ENCODE data around the gene GOLGA6A. TPM values are rescaled to one million over a fixed set of nuclear protein-coding genes. Genes with fewer than 3 reads are reported as not detected.

The GOLGA6A gene
- total RNA-seq, 2 experiments from 2014 or later: 0.63 to 0.76 TPM

DNA sequence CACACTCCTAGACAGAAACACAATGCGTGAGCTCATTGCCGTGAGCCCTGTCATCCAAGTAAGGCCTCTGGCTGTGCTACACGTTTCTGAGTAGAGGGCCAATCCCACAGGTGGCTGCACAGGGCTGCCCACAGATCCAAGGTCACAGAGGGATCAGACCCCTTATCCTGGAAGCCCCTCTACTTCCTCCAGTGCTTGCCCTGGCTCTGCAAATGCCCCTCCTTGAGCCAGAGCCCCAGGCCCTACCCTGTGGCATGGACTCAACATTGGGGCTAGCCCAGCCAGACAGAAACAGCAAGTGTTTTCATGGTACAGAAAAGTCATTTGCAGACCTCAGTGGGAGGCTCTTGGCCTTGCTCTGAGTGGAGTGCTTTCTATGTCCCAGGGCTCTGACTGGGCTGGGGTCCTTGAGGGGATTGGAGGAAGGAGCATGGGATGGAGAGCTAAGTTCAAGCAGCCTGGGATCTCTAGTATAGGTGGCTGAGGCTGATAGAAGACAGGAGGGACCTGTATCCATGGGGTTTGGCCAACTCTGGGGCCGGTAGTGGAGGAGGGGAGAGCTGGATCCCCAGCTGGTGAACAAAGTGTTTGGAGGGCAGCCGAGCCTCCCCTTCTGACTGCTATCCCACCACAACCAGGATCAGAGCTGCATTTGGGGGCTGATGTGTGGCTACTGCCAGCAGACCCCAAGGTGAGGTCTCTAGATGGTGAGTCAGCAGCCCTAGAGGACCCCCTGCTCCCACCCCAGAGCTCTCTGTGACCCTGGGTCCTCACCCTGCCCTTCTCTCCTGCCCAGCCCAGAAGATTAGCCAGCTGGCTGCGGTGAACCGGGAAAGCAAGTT lies 38.7 kb downstream of the GOLGA6A start:
- Histone ChIP-seq H3K4me2 (ENCODE audit: low read length) (no peak overlapping the region), H4K20me1 (ENCODE audit: insufficient read depth, low read length) (no peaks in the 10 kb centered on the region), H3K4me3 (ENCODE audit: low read depth, low read length, poor library complexity, severe bottlenecking) (no peak overlapping the region), H3K27ac (ENCODE audit: low read depth, low read length, poor library complexity, severe bottlenecking) (no peak overlapping the region), H2AFZ (ENCODE audit: low read length) (no peak overlapping the region), H3K79me2 (ENCODE audit: insufficient read depth, low read depth, low read length) (no peaks in the 10 kb centered on the region), H3K4me1 (ENCODE audit: insufficient read depth, low read length, poor library complexity, severe bottlenecking) (no peaks in the 10 kb centered on the region), H3K9me2 (ENCODE audit: insufficient read depth, low read length) (no peaks in the 10 kb centered on the region), H3K9me3 (ENCODE audit: low read length) (no peaks in the 10 kb centered on the region), H3K36me3 (ENCODE audit: insufficient read depth, low read length) (no peaks in the 10 kb centered on the region)
- no peak for DNase-seq (ENCODE audit: low spot score)
- TF ChIP-seq, protein P1, sequence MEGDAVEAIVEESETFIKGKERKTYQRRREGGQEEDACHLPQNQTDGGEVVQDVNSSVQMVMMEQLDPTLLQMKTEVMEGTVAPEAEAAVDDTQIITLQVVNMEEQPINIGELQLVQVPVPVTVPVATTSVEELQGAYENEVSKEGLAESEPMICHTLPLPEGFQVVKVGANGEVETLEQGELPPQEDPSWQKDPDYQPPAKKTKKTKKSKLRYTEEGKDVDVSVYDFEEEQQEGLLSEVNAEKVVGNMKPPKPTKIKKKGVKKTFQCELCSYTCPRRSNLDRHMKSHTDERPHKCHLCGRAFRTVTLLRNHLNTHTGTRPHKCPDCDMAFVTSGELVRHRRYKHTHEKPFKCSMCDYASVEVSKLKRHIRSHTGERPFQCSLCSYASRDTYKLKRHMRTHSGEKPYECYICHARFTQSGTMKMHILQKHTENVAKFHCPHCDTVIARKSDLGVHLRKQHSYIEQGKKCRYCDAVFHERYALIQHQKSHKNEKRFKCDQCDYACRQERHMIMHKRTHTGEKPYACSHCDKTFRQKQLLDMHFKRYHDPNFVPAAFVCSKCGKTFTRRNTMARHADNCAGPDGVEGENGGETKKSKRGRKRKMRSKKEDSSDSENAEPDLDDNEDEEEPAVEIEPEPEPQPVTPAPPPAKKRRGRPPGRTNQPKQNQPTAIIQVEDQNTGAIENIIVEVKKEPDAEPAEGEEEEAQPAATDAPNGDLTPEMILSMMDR (conservative IDR thresholded peaks at IDR 0.05; ENCODE audit: low read length): no peak
- TF ChIP-seq EZH2phosphoT487 (IDR thresholded peaks at IDR 0.05; ENCODE audit: borderline replicate concordance, low read depth, low read length): no peak
- BruUV-seq (replicated peaks): no TSS peak
- CTCF ChIA-PET (ENCODE audit: unreplicated experiment): no interaction called here
- POLR2A ChIA-PET: no interaction called here
- intact Hi-C loops (cut with micrococcal nuclease; ENCODE audit: unreplicated experiment): no loop called here

DNA sequence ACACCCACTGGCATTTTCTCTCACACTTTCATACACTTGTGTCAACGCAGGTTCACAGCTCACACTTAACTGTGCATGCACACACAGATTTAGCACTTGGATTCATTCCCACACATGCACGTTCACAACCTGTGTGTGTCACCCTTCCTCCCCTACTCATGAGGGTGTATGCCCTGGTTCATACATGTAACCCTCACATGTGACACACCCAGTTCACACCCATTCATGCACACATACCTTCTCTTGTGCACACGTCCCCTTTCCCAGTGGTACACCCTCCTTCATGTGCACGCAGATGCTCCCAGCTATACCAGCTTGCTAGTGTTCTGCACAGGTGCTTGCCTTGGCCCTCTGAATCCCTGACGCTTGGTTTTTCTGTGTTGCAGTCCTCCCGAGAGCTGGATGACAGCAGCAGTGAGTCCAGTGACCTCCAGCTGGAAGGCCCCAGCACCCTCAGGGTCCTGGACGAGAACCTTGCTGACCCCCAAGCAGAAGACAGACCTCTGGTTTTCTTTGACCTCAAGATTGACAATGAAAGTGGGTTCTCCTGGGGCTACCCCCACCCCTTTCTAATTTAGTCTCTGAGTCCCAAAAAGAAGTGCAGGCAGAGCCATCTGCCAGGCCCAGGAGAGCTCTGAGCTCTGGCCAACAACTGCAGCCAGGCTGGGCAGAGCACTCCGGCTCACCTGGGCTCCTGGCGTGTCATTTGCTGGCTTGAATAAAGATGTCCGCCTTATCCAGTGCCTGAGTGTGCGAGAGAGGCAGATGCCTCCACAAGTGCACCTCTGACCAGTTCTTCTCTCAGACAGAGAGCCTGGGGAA lies 39.5 kb downstream of the GOLGA6A start:
- H3K79me2 ChIP-seq (ENCODE audit: insufficient read depth, low read depth, low read length): no peaks in the 10 kb centered on the region
- H3K4me1 ChIP-seq (ENCODE audit: insufficient read depth, low read length, poor library complexity, severe bottlenecking): no peaks in the 10 kb centered on the region
- no peaks in the 10 kb centered on the region for H3K9me2 ChIP-seq (ENCODE audit: insufficient read depth, low read length)
- H3K4me2 ChIP-seq (ENCODE audit: low read length): no peak overlapping the region
- no peak overlapping the region for H3K27ac ChIP-seq (ENCODE audit: low read depth, low read length, poor library complexity, severe bottlenecking)
- no peaks in the 10 kb centered on the region for H3K9me3 ChIP-seq (ENCODE audit: low read length)
- ChIA-PET CTCF (ENCODE audit: unreplicated experiment) (no interaction called here), POLR2A (no interaction called here)
- intact Hi-C loops (cut with micrococcal nuclease; ENCODE audit: unreplicated experiment): no loop called here
- no TSS peak for BruUV-seq (replicated peaks)
- H3K36me3 ChIP-seq (ENCODE audit: insufficient read depth, low read length): no peaks in the 10 kb centered on the region
- no peak overlapping the region for H3K4me3 ChIP-seq (ENCODE audit: low read depth, low read length, poor library complexity, severe bottlenecking)
- TF ChIP-seq, protein P1 (conservative IDR thresholded peaks at IDR 0.05; ENCODE audit: low read length): no peak
- TF ChIP-seq EZH2phosphoT487 (IDR thresholded peaks at IDR 0.05; ENCODE audit: borderline replicate concordance, low read depth, low read length): no peak
- H2AFZ ChIP-seq (ENCODE audit: low read length): no peak overlapping the region
- DNase-seq (ENCODE audit: low spot score): no peak
- no peaks in the 10 kb centered on the region for H4K20me1 ChIP-seq (ENCODE audit: insufficient read depth, low read length)

Data from OCI-LY7 (cell line).